Measurements from ENCODE around the gene AGFG2.
A peak's percentile ranks its signal among the peaks of the same experiment; 100 is the strongest.

AGFG2 gene

DNA sequence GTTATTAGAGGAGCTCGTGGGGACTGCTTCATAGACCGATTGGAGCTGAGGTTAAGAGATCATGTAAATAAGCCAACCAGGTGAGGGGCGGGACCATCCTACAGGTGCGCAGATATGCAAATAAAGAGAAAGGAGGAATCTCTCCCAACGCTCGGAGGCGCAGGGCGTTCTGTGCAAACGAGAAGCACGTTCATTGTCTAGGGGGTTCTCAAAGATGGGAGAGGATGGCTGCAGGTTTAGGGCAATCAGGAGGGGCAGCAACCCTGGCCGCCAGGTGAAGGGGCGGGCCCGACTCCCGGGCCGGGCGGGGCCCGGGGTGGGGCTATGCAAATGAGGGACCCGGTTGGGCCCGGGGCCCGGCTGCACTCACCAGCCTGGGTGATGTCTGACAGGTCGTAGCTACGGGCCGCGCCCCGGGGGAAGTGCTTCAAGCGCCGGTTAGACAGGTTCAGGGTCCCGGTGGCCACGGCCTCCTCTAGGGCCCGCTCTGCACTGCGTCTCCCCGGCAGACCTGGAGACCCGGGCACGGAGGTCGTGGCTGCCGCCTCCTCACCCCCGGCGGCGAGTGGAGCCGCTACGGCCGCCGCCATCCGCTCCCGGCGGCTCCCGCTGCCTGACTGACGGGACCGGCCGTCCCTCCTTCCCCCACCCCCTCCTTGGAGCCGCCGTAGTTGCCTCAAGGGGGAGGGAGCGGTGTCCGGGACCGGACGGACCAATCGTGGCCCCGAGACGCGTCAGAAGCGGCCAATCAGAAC, 46.7 kb downstream of the AGFG2 start, which contains the start of gene LRCH4:
Gene LRCH4 (minus strand): TSS at position 619 of the 755 bp plus-strand sequence. CDS start 29 bp downstream, at position 590.
- peaks cover 57% of the 10 kb centered on the region for H3K4me1 ChIP-seq
- H3K27ac ChIP-seq: peak within 1 kb of the TSS; percentile 97
- peaks cover 10% of the 10 kb centered on the region; the same call in 1 of the 2 replicates for H3K27me3 ChIP-seq
- TF ChIP-seq Cebpa-rat (IDR thresholded peaks at IDR 0.05): no peak
- H3K4me2 ChIP-seq: peak within 1 kb of the TSS; percentile 89
- peaks cover 18% of the 10 kb centered on the region for H3K36me3 ChIP-seq
- peaks cover 45% of the 10 kb centered on the region for H4K20me1 ChIP-seq
- peak within 1 kb of the TSS; percentile 97 for H3K9ac ChIP-seq
- peak within 1 kb of the TSS; percentile 98 for H3K4me3 ChIP-seq
- H3K9me3 ChIP-seq: no peaks in the 10 kb centered on the region

- H4K20me1 ChIP-seq: peaks cover 37% of the 10 kb centered on the region
- H3K4me3 ChIP-seq: peak within 1 kb of the TSS; percentile 98
- H3K36me3 ChIP-seq: peaks cover 11% of the 10 kb centered on the region
- H3K9ac ChIP-seq: peak within 1 kb of the TSS; percentile 97
- peaks cover 51% of the 10 kb centered on the region for H3K4me1 ChIP-seq
- H3K9me3 ChIP-seq: no peaks in the 10 kb centered on the region
- H3K27me3 ChIP-seq: peaks cover 10% of the 10 kb centered on the region; the same call in 1 of the 2 replicates
- no peak for TF ChIP-seq Cebpa-rat (IDR thresholded peaks at IDR 0.05)
- peak within 1 kb of the TSS; percentile 97 for H3K27ac ChIP-seq
- peak within 1 kb of the TSS; percentile 89 for H3K4me2 ChIP-seq
Measured at GRCh38 chr7:100586266-100587025, 47.4 kb downstream of the AGFG2 start, which contains the start of gene FBXO24. FBXO24 (plus strand) TSS chr7:100586328; CDS start chr7:100586626, 298 bp downstream.

- H3K4me3 ChIP-seq: no peak overlapping the region
- H3K4me1 ChIP-seq: peaks cover 31% of the 10 kb centered on the region
- H4K20me1 ChIP-seq: peaks cover 17% of the 10 kb centered on the region
- no peak for TF ChIP-seq Cebpa-rat (IDR thresholded peaks at IDR 0.05)
- H3K36me3 ChIP-seq: no peaks in the 10 kb centered on the region
- H3K9ac ChIP-seq: no peak overlapping the region
- no peaks in the 10 kb centered on the region for H3K9me3 ChIP-seq
- peaks cover 10% of the 10 kb centered on the region; the same call in 1 of the 2 replicates for H3K27me3 ChIP-seq
- no peak overlapping the region for H3K4me2 ChIP-seq
- H3K27ac ChIP-seq: no peak overlapping the region
Measured at GRCh38 chr7:100588438-100588837, 49.4 kb downstream of the AGFG2 start.

GRCh38 chr7:100589341-100589947, 50.4 kb downstream of the AGFG2 start:
- H4K20me1 ChIP-seq: peaks cover 14% of the 10 kb centered on the region
- peak overlapping the region; percentile 54 for H3K4me2 ChIP-seq
- H3K4me1 ChIP-seq: peaks cover 27% of the 10 kb centered on the region
- no peaks in the 10 kb centered on the region for H3K9me3 ChIP-seq
- H3K27me3 ChIP-seq: peaks cover 10% of the 10 kb centered on the region; the same call in 1 of the 2 replicates
- no peaks in the 10 kb centered on the region for H3K36me3 ChIP-seq
- no peak for TF ChIP-seq Cebpa-rat (IDR thresholded peaks at IDR 0.05)
- no peak overlapping the region for H3K4me3 ChIP-seq
- H3K27ac ChIP-seq: no peak overlapping the region
- H3K9ac ChIP-seq: no peak overlapping the region

GRCh38 chr7:100590077-100590737, 51.2 kb downstream of the AGFG2 start:
- Histone ChIP-seq H4K20me1 (peaks cover 7% of the 10 kb centered on the region), H3K9ac (peak overlapping the region; percentile 45; the same call in 1 of the 2 replicates), H3K4me1 (peaks cover 23% of the 10 kb centered on the region), H3K4me3 (no peak overlapping the region), H3K27ac (no peak overlapping the region), H3K27me3 (peaks cover 10% of the 10 kb centered on the region; the same call in 1 of the 2 replicates), H3K36me3 (no peaks in the 10 kb centered on the region), H3K9me3 (no peaks in the 10 kb centered on the region), H3K4me2 (peak overlapping the region; percentile 54)
- no peak for TF ChIP-seq Cebpa-rat (IDR thresholded peaks at IDR 0.05)

DNA sequence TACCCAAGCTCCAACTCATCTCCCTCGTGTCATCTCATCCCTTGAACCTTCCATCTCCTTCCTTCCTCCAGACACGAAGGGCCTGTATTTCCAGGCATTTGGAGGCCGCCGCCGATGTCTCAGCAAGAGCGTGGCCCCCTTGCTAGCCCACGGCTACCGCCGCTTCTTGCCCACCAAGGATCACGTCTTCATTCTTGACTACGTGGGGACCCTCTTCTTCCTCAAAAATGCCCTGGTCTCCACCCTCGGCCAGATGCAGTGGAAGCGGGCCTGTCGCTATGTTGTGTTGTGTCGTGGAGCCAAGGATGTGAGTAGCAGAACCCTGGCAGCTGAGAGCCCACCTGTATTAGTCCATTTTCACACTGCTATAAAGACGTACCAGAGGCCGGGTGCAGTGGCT, 52.6 kb downstream of the AGFG2 start:
- H3K27ac ChIP-seq: no peak overlapping the region
- no peak overlapping the region for H3K4me3 ChIP-seq

DNA sequence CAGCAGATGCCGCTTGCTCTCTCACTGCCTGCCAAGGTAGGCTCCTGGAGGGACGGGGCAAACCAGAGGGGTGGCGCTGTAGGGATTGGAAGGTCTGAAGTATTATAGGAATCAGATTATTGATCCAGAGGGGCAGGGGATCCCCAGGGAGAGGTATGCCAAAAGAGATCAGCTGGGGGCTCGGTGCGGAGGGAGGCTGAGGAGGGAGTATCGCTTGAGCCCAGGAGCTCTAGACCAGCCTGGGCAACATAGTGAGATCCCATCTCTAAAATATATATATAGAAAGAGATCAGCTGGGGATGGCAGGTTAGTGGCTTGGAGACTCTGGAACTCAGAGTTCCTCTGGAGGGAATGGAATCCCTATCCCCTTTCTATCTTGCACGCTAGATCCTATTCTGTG, 56.2 kb downstream of the AGFG2 start:
- H3K27me3 ChIP-seq: peaks cover 4% of the 10 kb centered on the region; the same call in 1 of the 2 replicates
- TF ChIP-seq Cebpa-rat (IDR thresholded peaks at IDR 0.05): no peak
- H3K9ac ChIP-seq: no peak overlapping the region

More for the DNA sequence above, 52.6 kb downstream of the AGFG2 start:
- Histone ChIP-seq H3K27me3 (peaks cover 10% of the 10 kb centered on the region; the same call in 1 of the 2 replicates), H3K9ac (no peak overlapping the region), H4K20me1 (no peaks in the 10 kb centered on the region), H3K36me3 (no peaks in the 10 kb centered on the region), H3K4me1 (peaks cover 23% of the 10 kb centered on the region), H3K9me3 (no peaks in the 10 kb centered on the region), H3K4me2 (no peak overlapping the region)
- no peak for TF ChIP-seq Cebpa-rat (IDR thresholded peaks at IDR 0.05)

GRCh38 chr7:100598425-100598824, 59.4 kb downstream of the AGFG2 start:
- Histone ChIP-seq H3K36me3 (no peaks in the 10 kb centered on the region), H4K20me1 (no peaks in the 10 kb centered on the region), H3K4me2 (0 out of 2 replicates have a peak overlapping the region, but pooled peaks have one; percentile 5), H3K9ac (no peak overlapping the region), H3K27ac (no peak overlapping the region), H3K27me3 (no peaks in the 10 kb centered on the region), H3K9me3 (no peaks in the 10 kb centered on the region), H3K4me1 (peaks cover 51% of the 10 kb centered on the region), H3K4me3 (no peak overlapping the region)
- no peak for TF ChIP-seq Cebpa-rat (IDR thresholded peaks at IDR 0.05)

More for the DNA sequence above, 56.2 kb downstream of the AGFG2 start:
- H4K20me1 ChIP-seq: no peaks in the 10 kb centered on the region
- no peaks in the 10 kb centered on the region for H3K9me3 ChIP-seq
- no peaks in the 10 kb centered on the region for H3K36me3 ChIP-seq
- no peak overlapping the region for H3K4me3 ChIP-seq
- H3K4me1 ChIP-seq: peaks cover 25% of the 10 kb centered on the region
- no peak overlapping the region for H3K4me2 ChIP-seq
- H3K27ac ChIP-seq: no peak overlapping the region
